CD14-positive monocyte (primary cell): Measurements from ENCODE around the gene CHST3. TPM values are rescaled to one million over a fixed set of nuclear protein-coding genes. Genes with fewer than 3 reads are reported as not detected.

ENCODE experiments used
- DNase-seq, 3 donors: peaks; one replicate each; pipeline ENCODE4 v3.0.0-alpha.2; 2011 to 2022
- H2AFZ ChIP-seq: 2 replicates; pipeline ENCODE4 v1.6.0; 2012; ENCODE audit warnings: mild to moderate bottlenecking, low read depth, low read length, inconsistent platforms; ENCODE audit not compliant: insufficient read depth, poor library complexity, severe bottlenecking
- H3K27ac ChIP-seq, 2 donors: 1 replicate in 1 of 2; 2 replicates in 1 of 2; pipeline ENCODE4 v1.5.1; 2012 to 2013; ENCODE audit warnings: low read length in 2 of 2, control low read depth in 1 of 2, inconsistent platforms in 1 of 2, low read depth in 1 of 2, mild to moderate bottlenecking in 1 of 2
- H3K27me3 ChIP-seq, 2 donors: one replicate each; pipeline versions ENCODE4 v1.6.0 to v1.6.1; 2011 to 2013; ENCODE audit warnings: low read length in 2 of 2; ENCODE audit not compliant: control insufficient read depth in 2 of 2, insufficient read depth in 2 of 2
- H3K36me3 ChIP-seq, 2 donors: replicated peaks in 1 of 2; 1 replicate in 1 of 2; 2 replicates in 1 of 2; pipeline versions ENCODE4 v1.5.1 to v1.6.1; 2012 to 2013; ENCODE audit warnings: low read length in 2 of 2, control low read depth in 1 of 2, inconsistent platforms in 1 of 2, mild to moderate bottlenecking in 1 of 2; ENCODE audit not compliant: insufficient read depth in 2 of 2, control insufficient read depth in 1 of 2
- H3K4me1 ChIP-seq, 2 donors: 1 replicate in 1 of 2; 2 replicates in 1 of 2; pipeline versions ENCODE4 v1.5.1 to v1.6.1; 2012 to 2013; ENCODE audit warnings: low read length in 2 of 2, control low read depth in 1 of 2, inconsistent platforms in 1 of 2, mild to moderate bottlenecking in 1 of 2, moderate library complexity in 1 of 2; ENCODE audit not compliant: insufficient read depth in 2 of 2, control insufficient read depth in 1 of 2
- H3K4me2 ChIP-seq: replicated peaks from 2 replicates; pipeline ENCODE3; 2012; ENCODE audit warnings: low read length, moderate library complexity, mild to moderate bottlenecking; ENCODE audit not compliant: poor library complexity, severe bottlenecking; ENCODE audit errors: extremely low read depth
- H3K4me3 ChIP-seq, 3 experiments: fragments of 200-600 bp in 1 of 3; sonication (generic) in 1 of 3; replicated peaks in 1 of 3; 1 replicate in 2 of 3; 2 replicates in 1 of 3; pipeline ENCODE4 v1.5.1; 2011 to 2013; ENCODE audit warnings: low read length in 3 of 3, mild to moderate bottlenecking in 3 of 3, control low read depth in 2 of 3, low read depth in 2 of 3, inconsistent platforms in 1 of 3, moderate library complexity in 1 of 3
- H3K79me2 ChIP-seq: 2 replicates; pipeline ENCODE4 v1.6.0; 2012; ENCODE audit warnings: mild to moderate bottlenecking, control low read depth, inconsistent platforms, low read length, moderate library complexity; ENCODE audit not compliant: insufficient read depth
- H3K9ac ChIP-seq: 2 replicates; pipeline ENCODE4 v1.6.0; 2017; ENCODE audit warnings: low read length, mild to moderate bottlenecking; ENCODE audit not compliant: insufficient read depth, poor library complexity, severe bottlenecking
- H3K9me3 ChIP-seq, 2 donors: replicated peaks in 1 of 2; 1 replicate in 1 of 2; 2 replicates in 1 of 2; pipeline versions ENCODE4 v1.5.1 to v1.6.1; 2012 to 2013; ENCODE audit warnings: low read length in 2 of 2, control low read depth in 1 of 2; ENCODE audit not compliant: control insufficient read depth in 1 of 2, insufficient read depth in 1 of 2
- H4K20me1 ChIP-seq: 2 replicates; pipeline ENCODE4 v1.6.0; 2012; ENCODE audit warnings: mild to moderate bottlenecking, low read length, control low read depth, moderate library complexity; ENCODE audit not compliant: insufficient read depth
- H3K27ac Mint-ChIP-seq, 7 donors: one replicate each; pipeline ENCODE4 v1.8.0; 2020; ENCODE audit warnings: mild to moderate bottlenecking in 7 of 7, mixed read lengths in 7 of 7, moderate library complexity in 6 of 7, inconsistent platforms in 2 of 7
- H3K27me3 Mint-ChIP-seq, 3 donors: one replicate each; pipeline ENCODE4 v1.8.0; 2021 to 2022; ENCODE audit warnings: low read depth in 3 of 3, mild to moderate bottlenecking in 3 of 3, mixed read lengths in 3 of 3, moderate library complexity in 3 of 3, inconsistent platforms in 1 of 3
- H3K36me3 Mint-ChIP-seq, 2 donors: one replicate each; pipeline ENCODE4 v1.8.0; 2020; ENCODE audit warnings: mixed read lengths in 2 of 2, inconsistent platforms in 1 of 2, mild to moderate bottlenecking in 1 of 2
- H3K4me1 Mint-ChIP-seq: one replicate; pipeline ENCODE4 v1.8.0; 2020; ENCODE audit warnings: mild to moderate bottlenecking, mixed read lengths
- H3K4me3 Mint-ChIP-seq, 2 donors: one replicate each; pipeline ENCODE4 v1.8.0; 2020; ENCODE audit warnings: mild to moderate bottlenecking in 2 of 2, mixed read lengths in 2 of 2, moderate library complexity in 1 of 2
- H3K9me3 Mint-ChIP-seq, 7 donors: one replicate each; pipeline ENCODE4 v1.8.0; 2020 to 2022; ENCODE audit warnings: mixed read lengths in 7 of 7, mild to moderate bottlenecking in 6 of 7, moderate library complexity in 6 of 7, inconsistent platforms in 2 of 7
- CTCF ChIP-seq: fragments of 200-600 bp; IDR thresholded peaks from one replicate; pipeline ENCODE4 v1.8.0; 2022; ENCODE audit warnings: antibody characterized with exemption, mild to moderate bottlenecking
- whole genome bisulfite sequencing: methylation state at CpG from one replicate; pipeline ENCODE4 v1.1.5; 2013; ENCODE audit warnings: missing lambda C conversion rate; ENCODE audit not compliant: insufficient coverage; 5-methylcytosine and 5-hydroxymethylcytosine counted together
- intact Hi-C, 2 donors: fragments of 100-400 bp; cut with micrococcal nuclease; formaldehyde crosslinking; loops; one replicate each; pipeline versions ENCODE4 v1.15.0 to v1.15.1; 2023
- polyA plus RNA-seq, 3 donors: library from polyadenylated mRNA; depleted of rRNA in 1 of 3; unstranded in 2 of 3; stranded (reverse) in 1 of 3; fragments of 300-500 nt in 2 of 3; fragments of >200 nt in 1 of 3; fragmentation: Illumina TruSeq in 2 of 3; gene quantifications; 1 replicate in 2 of 3; 2 replicates in 1 of 3; pipeline ENCODE4 v1.2.3, GENCODE V29; 2012 to 2021

Gene CHST3
- polyA plus RNA-seq, 3 donors: not detected

GRCh38 chr10:72059843-72060822 lies 95.9 kb downstream of the CHST3 start:
- Histone ChIP-seq H3K36me3 (no peaks in the 10 kb centered on the region), H4K20me1 (no peaks in the 10 kb centered on the region), H3K79me2 (no peaks in the 10 kb centered on the region), H3K27ac (no peak overlapping the region), H3K4me1 (no peaks in the 10 kb centered on the region), H3K27me3 (no peaks in the 10 kb centered on the region), H3K4me2 (no peak overlapping the region), H3K4me3 (no peak overlapping the region), H2AFZ (no peak overlapping the region), H3K9ac (no peak overlapping the region), H3K9me3 (no peaks in the 10 kb centered on the region)
- Mint-ChIP-seq H3K4me3 (no peak overlapping the region), H3K27ac (no peak overlapping the region), H3K36me3 (no peaks in the 10 kb centered on the region), H3K4me1 (no peaks in the 10 kb centered on the region), H3K9me3 (no peaks in the 10 kb centered on the region), H3K27me3 (peaks cover 1 to 10% (median 3%) of the 10 kb centered on the region in 3 donors)
- TF ChIP-seq CTCF: no peak
- DNase-seq: no peak
- intact Hi-C loops: loop anchor here in 1 of 2 donors (10.0 kb wide), 1 partner anchor 285 kb away; no protein-coding TSS in a partner anchor
- WGBS: 93% methylated on average over 13 of the region's 19 CpGs

GRCh38 chr10:72061491-72061890 lies 97.3 kb downstream of the CHST3 start:
- H3K4me3 Mint-ChIP-seq: no peak overlapping the region
- H3K4me2 ChIP-seq: no peak overlapping the region
- H3K27ac ChIP-seq: no peak overlapping the region
- no peak overlapping the region for H3K9ac ChIP-seq
- peaks cover 1 to 10% (median 3%) of the 10 kb centered on the region in 3 donors for H3K27me3 Mint-ChIP-seq
- H3K36me3 Mint-ChIP-seq: no peaks in the 10 kb centered on the region
- no peaks in the 10 kb centered on the region for H4K20me1 ChIP-seq
- intact Hi-C loops: no loop called here
- H3K4me1 Mint-ChIP-seq: no peaks in the 10 kb centered on the region
- H3K79me2 ChIP-seq: no peaks in the 10 kb centered on the region
- DNase-seq: no peak
- H3K9me3 Mint-ChIP-seq: no peaks in the 10 kb centered on the region
- 69% methylated on average over 2 of the region's 5 CpGs for WGBS
- no peaks in the 10 kb centered on the region for H3K36me3 ChIP-seq
- H3K4me1 ChIP-seq: no peaks in the 10 kb centered on the region
- H3K27ac Mint-ChIP-seq: no peak overlapping the region
- no peak overlapping the region for H2AFZ ChIP-seq
- no peaks in the 10 kb centered on the region for H3K9me3 ChIP-seq
- H3K27me3 ChIP-seq: no peaks in the 10 kb centered on the region
- no peak overlapping the region for H3K4me3 ChIP-seq
- no peak for TF ChIP-seq CTCF
